ENCODE results near the gene LUZP4.
"Not testable (repeated sequence)": the region's sequence is repeated elsewhere in the genome, so short reads cannot be mapped to it uniquely, and the experiment has no call there.

LUZP4 gene

GRCh38 chrX:115289465-115289864, at the start of gene LUZP4:
Gene LUZP4, plus strand, starts transcription at chrX:115289715. Its CDS starts 45 bp downstream, at chrX:115289760.
- no peak for DNase-seq (ENCODE audit: low spot score)

- DNase-seq (ENCODE audit: low spot score): no peak
Observed at GRCh38 chrX:115251458-115252233, 37.9 kb upstream of the LUZP4 start.

- DNase-seq (ENCODE audit: low spot score): no peak
Observed at GRCh38 chrX:115255003-115255402, 34.5 kb upstream of the LUZP4 start.

- no peak for DNase-seq (ENCODE audit: low spot score)
Observed at GRCh38 chrX:115257711-115258110, 31.8 kb upstream of the LUZP4 start.

GRCh38 chrX:115259238-115259875, 30.2 kb upstream of the LUZP4 start:
- no peak for DNase-seq (ENCODE audit: low spot score)

GRCh38 chrX:115260330-115260729, 29.2 kb upstream of the LUZP4 start:
- no peak for DNase-seq (ENCODE audit: low spot score)

- DNase-seq (ENCODE audit: low spot score): no peak
Observed at GRCh38 chrX:115261148-115261547, 28.4 kb upstream of the LUZP4 start.

GRCh38 chrX:115264009-115264408, 25.5 kb upstream of the LUZP4 start:
- no peak for DNase-seq (ENCODE audit: low spot score)

GRCh38 chrX:115266300-115266699, 23.2 kb upstream of the LUZP4 start:
- DNase-seq (ENCODE audit: low spot score): no peak

- no peak for DNase-seq (ENCODE audit: low spot score)
Observed at GRCh38 chrX:115268421-115268820, 21.1 kb upstream of the LUZP4 start.

- no peak for DNase-seq (ENCODE audit: low spot score)
Observed at GRCh38 chrX:115269051-115269683, 20.3 kb upstream of the LUZP4 start.

- no peak for DNase-seq (ENCODE audit: low spot score)
Observed at GRCh38 chrX:115284877-115285276, 4.6 kb upstream of the LUZP4 start.

- no peak for DNase-seq (ENCODE audit: low spot score)
Observed at GRCh38 chrX:115297189-115297588, 7.7 kb downstream of the LUZP4 start.

- no peak for DNase-seq (ENCODE audit: low spot score)
Observed at GRCh38 chrX:115311139-115311538, 21.6 kb downstream of the LUZP4 start.

- no peak for DNase-seq (ENCODE audit: low spot score)
Observed at GRCh38 chrX:115311601-115312001, 22.1 kb downstream of the LUZP4 start.

GRCh38 chrX:115318139-115318538, 28.6 kb downstream of the LUZP4 start:
- no peak for DNase-seq (ENCODE audit: low spot score)

GRCh38 chrX:115322375-115322774, 32.9 kb downstream of the LUZP4 start:
- DNase-seq (ENCODE audit: low spot score): no peak

- DNase-seq (ENCODE audit: low spot score): no peak
Observed at GRCh38 chrX:115324194-115324593, 34.7 kb downstream of the LUZP4 start.

GRCh38 chrX:115329282-115329681, 39.8 kb downstream of the LUZP4 start:
- not testable (repeated sequence) for DNase-seq (ENCODE audit: low spot score)

- DNase-seq (ENCODE audit: low spot score): peak; percentile 3
Observed at GRCh38 chrX:115330498-115331168, 41.1 kb downstream of the LUZP4 start.

- DNase-seq (ENCODE audit: low spot score): no peak
Observed at GRCh38 chrX:115332832-115333231, 43.3 kb downstream of the LUZP4 start.

- DNase-seq (ENCODE audit: low spot score): no peak
Observed at GRCh38 chrX:115333446-115333845, 43.9 kb downstream of the LUZP4 start.

Data from hematopoietic multipotent progenitor cell treated with erythropoietin and hydrocortisone succinate and interleukin-3 and kit ligand, for 17 days (in vitro differentiated cells).